ENCODE measurements around the gene LYG1. TPM values are rescaled to one million over a fixed set of nuclear protein-coding genes. Genes with fewer than 3 reads are reported as not detected.
"Not testable (repeated sequence)": the region's sequence is repeated elsewhere in the genome, so short reads cannot be mapped to it uniquely, and the experiment has no call there.

Gene LYG1
- total RNA-seq, 3 donors from 2014 or later = 0.47 to 0.68 (median 0.54) TPM

DNA sequence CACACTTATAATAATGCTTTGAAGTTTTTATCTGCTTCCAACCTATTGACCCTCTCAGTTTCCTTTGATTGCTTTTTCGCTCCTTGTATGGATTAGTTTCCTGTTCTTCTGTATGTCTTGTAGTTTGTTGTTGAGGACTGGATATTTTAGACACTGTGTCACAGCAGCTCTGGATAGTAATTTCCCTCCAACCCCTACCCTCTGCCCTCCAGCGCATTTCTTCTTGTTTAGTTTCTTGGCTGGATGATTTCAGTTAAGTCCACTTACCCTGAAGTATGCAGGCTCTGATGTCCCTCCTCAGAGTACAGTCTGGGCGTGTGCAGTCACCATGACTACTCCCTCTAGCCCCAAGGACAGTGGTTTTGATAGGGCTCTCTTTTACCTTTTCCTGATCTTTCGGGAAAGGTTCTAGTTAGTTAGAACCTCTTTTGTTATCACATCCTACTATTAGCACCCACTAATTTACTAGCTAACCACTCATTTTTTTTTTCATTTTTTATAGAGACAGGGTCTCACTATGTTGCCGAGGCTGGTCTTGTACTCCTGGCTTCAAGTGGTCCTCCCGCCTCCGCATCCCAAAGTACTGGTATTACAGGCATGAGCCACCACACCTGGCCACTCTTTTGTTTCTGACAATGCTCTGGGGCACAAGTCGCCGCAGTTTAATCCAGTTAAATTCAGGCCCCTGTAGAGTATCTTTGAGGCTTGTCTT lies 16.3 kb upstream of the LYG1 start:
- no peak for ATAC-seq
- no peaks in the 10 kb centered on the region for H3K4me1 Mint-ChIP-seq (ENCODE audit: low read depth)
- H3K4me3 Mint-ChIP-seq = no peak overlapping the region
- no peaks in the 10 kb centered on the region for H3K27me3 Mint-ChIP-seq (ENCODE audit: low read depth)
- H3K9me3 Mint-ChIP-seq = peaks cover 6% of the 10 kb centered on the region
- DNase-seq = no peak
- H3K36me3 Mint-ChIP-seq (ENCODE audit: insufficient read depth) = peaks cover 41% of the 10 kb centered on the region

- Mint-ChIP-seq H3K4me1 (ENCODE audit: low read depth) (no peaks in the 10 kb centered on the region), H3K36me3 (ENCODE audit: insufficient read depth) (peaks cover 33% of the 10 kb centered on the region), H3K4me3 (no peak overlapping the region), H3K9me3 (peaks cover 6% of the 10 kb centered on the region), H3K27me3 (ENCODE audit: low read depth) (no peaks in the 10 kb centered on the region)
- ATAC-seq (no peak), DNase-seq (no peak)
Observed at GRCh38 chr2:99299580-99299979, 1.4 kb downstream of the LYG1 start.

- H3K9me3 Mint-ChIP-seq = peaks cover 6% of the 10 kb centered on the region
- no peak for DNase-seq
- no peak for ATAC-seq
- H3K27me3 Mint-ChIP-seq (ENCODE audit: low read depth) = no peaks in the 10 kb centered on the region
- H3K36me3 Mint-ChIP-seq (ENCODE audit: insufficient read depth) = peaks cover 25% of the 10 kb centered on the region
- no peaks in the 10 kb centered on the region for H3K4me1 Mint-ChIP-seq (ENCODE audit: low read depth)
- H3K4me3 Mint-ChIP-seq = no peak overlapping the region
Observed at GRCh38 chr2:99297994-99298393, 3.0 kb downstream of the LYG1 start.

DNA sequence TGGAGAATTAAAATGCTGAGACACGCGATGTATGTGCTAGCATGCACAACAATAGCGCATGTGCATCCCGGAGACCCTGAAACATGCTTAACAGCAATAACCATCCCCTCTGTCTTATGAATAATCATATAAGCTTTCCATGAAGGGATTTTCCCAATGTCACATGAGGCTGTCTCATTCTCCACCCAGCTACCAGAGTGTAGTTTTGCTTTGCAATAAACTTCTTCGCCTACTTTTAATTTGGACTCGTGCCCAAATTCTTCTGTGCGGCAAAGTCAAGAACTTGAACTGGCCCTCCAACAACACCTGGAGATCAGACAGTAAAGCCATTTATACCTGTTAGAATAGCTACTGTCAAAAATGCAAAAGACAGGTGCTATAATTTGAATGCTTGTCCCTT lies 15.5 kb downstream of the LYG1 start:
- Mint-ChIP-seq H3K27me3 (ENCODE audit: low read depth) (no peaks in the 10 kb centered on the region), H3K9me3 (peaks cover under 1% of the 10 kb centered on the region), H3K4me1 (ENCODE audit: low read depth) (no peaks in the 10 kb centered on the region), H3K4me3 (no peak overlapping the region), H3K36me3 (ENCODE audit: insufficient read depth) (peaks cover 14% of the 10 kb centered on the region)
- DNase-seq (no peak), ATAC-seq (no peak)

DNA sequence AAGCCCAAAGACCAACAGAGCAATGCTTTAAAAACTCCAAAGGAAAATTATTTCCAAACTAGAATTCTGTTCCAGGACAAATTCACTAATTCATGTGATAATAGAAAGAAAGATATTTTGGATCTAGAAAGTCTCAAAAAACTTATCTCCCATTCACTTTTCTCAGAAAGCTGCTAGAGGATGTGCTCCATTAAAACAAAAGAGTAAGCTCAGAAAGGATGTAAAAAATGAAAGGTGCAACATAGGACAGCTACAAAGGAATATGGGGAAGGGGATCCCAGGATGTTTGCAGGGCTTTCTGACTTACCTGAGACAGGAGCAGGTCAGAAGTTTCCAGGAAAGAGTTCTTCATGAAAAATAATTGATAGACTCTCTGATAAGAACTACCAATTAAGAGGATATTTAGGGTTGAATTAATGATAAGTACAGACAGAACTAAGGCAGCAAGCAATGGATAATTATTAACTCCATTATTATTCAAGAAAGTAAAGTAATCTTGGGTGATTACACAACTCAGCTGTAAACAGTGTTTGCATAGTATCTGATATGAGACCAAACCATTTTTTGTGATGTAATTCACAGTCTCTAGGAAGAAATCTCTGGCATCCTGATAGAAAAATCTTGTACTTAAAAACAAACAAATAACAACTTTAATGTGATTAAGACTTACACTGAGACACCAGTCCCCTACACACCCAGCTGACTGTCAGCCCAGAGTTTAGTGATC lies 20.9 kb downstream of the LYG1 start:
- ATAC-seq = no peak
- H3K27me3 Mint-ChIP-seq (ENCODE audit: low read depth) = no peaks in the 10 kb centered on the region
- H3K4me3 Mint-ChIP-seq = no peak overlapping the region
- peaks cover 14% of the 10 kb centered on the region for H3K9me3 Mint-ChIP-seq
- no peak for DNase-seq
- peaks cover 29% of the 10 kb centered on the region for H3K36me3 Mint-ChIP-seq (ENCODE audit: insufficient read depth)
- no peaks in the 10 kb centered on the region for H3K4me1 Mint-ChIP-seq (ENCODE audit: low read depth)

- H3K36me3 Mint-ChIP-seq (ENCODE audit: insufficient read depth) = peaks cover 25% of the 10 kb centered on the region
- ATAC-seq (no peak), DNase-seq (no peak)
- H3K27me3 Mint-ChIP-seq (ENCODE audit: low read depth) = no peaks in the 10 kb centered on the region
- H3K4me3 Mint-ChIP-seq = no peak overlapping the region
- H3K4me1 Mint-ChIP-seq (ENCODE audit: low read depth) = no peaks in the 10 kb centered on the region
- peaks cover 14% of the 10 kb centered on the region for H3K9me3 Mint-ChIP-seq
Observed at GRCh38 chr2:99278793-99279291, 22.2 kb downstream of the LYG1 start.

DNA sequence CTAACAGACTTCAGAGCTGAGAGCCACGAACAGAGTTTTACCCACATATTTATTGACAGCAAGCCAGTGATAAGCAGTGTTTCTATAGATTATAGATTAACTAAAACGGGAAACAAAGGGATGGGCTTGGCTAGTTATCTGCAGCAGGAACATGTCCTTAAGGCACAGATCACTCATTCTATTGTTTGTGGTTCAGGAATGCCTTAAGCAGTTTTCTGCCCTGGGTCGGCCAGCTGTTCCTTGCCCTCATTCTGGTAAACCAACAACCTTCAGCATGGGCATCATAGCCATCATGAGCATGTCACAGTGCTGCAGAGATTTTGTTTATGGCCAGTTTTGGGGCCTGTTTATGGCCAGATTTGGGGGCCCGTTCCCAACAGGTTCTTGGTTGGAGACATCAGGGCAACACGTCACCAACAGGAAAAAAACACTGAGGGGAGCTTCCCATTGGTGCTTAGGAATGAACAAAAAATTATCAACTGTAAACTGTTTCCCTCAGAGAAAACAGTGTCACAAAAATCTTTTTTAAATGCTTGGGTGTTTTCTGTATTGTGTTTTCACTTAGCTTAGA lies 22.7 kb downstream of the LYG1 start:
- H3K4me3 Mint-ChIP-seq; H3K27me3 Mint-ChIP-seq (ENCODE audit: low read depth); DNase-seq; ATAC-seq; H3K4me1 Mint-ChIP-seq (ENCODE audit: low read depth): not testable (repeated sequence)
- Mint-ChIP-seq H3K36me3 (ENCODE audit: insufficient read depth) (peaks cover 21% of the 10 kb centered on the region), H3K9me3 (peaks cover 14% of the 10 kb centered on the region)

DNA sequence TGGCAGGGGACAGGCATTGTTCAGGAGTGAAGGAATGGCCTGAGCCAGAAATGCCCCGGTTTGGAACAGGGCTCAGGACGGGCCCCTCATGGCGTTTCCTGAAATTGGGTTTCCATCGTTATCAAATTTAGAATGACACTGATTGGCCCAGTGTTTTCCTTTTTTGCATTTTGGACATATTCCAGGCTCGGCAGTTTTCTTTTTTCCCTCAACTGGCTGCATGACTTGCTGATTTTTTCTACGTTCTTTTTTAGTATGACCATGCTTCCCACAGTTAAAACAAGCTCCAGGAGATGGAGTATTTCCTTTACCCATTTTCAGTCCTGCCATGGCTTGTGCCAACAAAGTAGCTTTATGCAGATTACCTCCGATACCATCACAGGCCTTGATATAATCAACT lies 25.1 kb downstream of the LYG1 start:
- peaks cover 19% of the 10 kb centered on the region for H3K9me3 Mint-ChIP-seq
- H3K27me3 Mint-ChIP-seq (ENCODE audit: low read depth) = no peaks in the 10 kb centered on the region
- no peak overlapping the region for H3K4me3 Mint-ChIP-seq
- no peaks in the 10 kb centered on the region for H3K4me1 Mint-ChIP-seq (ENCODE audit: low read depth)
- DNase-seq = no peak
- H3K36me3 Mint-ChIP-seq (ENCODE audit: insufficient read depth) = peaks cover 17% of the 10 kb centered on the region
- ATAC-seq = no peak

DNA sequence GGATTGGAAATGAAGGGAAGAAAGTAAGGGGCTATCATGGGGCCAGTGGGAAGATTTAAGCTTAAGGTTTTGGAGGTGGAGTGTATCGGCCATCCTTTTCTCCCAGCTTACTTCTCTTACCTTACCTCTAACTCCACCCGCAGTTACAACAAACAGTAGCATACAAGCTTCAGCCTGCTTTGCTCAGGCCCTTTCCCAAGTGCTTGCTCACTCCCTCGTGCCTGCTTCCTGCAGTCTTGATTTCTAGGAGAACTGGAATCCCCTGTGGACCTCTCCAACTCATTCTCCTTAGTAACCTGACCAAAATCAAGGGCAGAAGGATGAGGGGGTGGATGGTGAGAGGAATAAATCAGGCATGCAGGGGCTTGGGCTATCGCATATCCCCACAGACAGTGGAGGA lies 39.8 kb downstream of the LYG1 start:
- Mint-ChIP-seq H3K9me3 (no peaks in the 10 kb centered on the region), H3K4me3 (no peak overlapping the region), H3K27me3 (ENCODE audit: low read depth) (no peaks in the 10 kb centered on the region), H3K4me1 (ENCODE audit: low read depth) (no peaks in the 10 kb centered on the region), H3K36me3 (ENCODE audit: insufficient read depth) (no peaks in the 10 kb centered on the region)
- ATAC-seq (no peak), DNase-seq (no peak)

- Mint-ChIP-seq H3K36me3 (ENCODE audit: insufficient read depth) (no peaks in the 10 kb centered on the region), H3K4me3 (no peak overlapping the region), H3K9me3 (no peaks in the 10 kb centered on the region), H3K27me3 (ENCODE audit: low read depth) (no peaks in the 10 kb centered on the region), H3K4me1 (ENCODE audit: low read depth) (no peaks in the 10 kb centered on the region)
- DNase-seq (no peak), ATAC-seq (no peak)
Observed at GRCh38 chr2:99260184-99260583, 40.8 kb downstream of the LYG1 start.

- ATAC-seq (no peak), DNase-seq (no peak)
- no peaks in the 10 kb centered on the region for H3K9me3 Mint-ChIP-seq
- no peaks in the 10 kb centered on the region for H3K4me1 Mint-ChIP-seq (ENCODE audit: low read depth)
- H3K4me3 Mint-ChIP-seq = no peak overlapping the region
- H3K27me3 Mint-ChIP-seq (ENCODE audit: low read depth) = no peaks in the 10 kb centered on the region
- H3K36me3 Mint-ChIP-seq (ENCODE audit: insufficient read depth) = no peaks in the 10 kb centered on the region
Observed at GRCh38 chr2:99259465-99259864, 41.5 kb downstream of the LYG1 start.

GRCh38 chr2:99256677-99257076 lies 44.3 kb downstream of the LYG1 start:
- no peak for DNase-seq
- no peaks in the 10 kb centered on the region for H3K9me3 Mint-ChIP-seq
- H3K4me3 Mint-ChIP-seq = no peak overlapping the region
- ATAC-seq = no peak
- no peaks in the 10 kb centered on the region for H3K36me3 Mint-ChIP-seq (ENCODE audit: insufficient read depth)
- H3K27me3 Mint-ChIP-seq (ENCODE audit: low read depth) = no peaks in the 10 kb centered on the region
- no peaks in the 10 kb centered on the region for H3K4me1 Mint-ChIP-seq (ENCODE audit: low read depth)

DNA sequence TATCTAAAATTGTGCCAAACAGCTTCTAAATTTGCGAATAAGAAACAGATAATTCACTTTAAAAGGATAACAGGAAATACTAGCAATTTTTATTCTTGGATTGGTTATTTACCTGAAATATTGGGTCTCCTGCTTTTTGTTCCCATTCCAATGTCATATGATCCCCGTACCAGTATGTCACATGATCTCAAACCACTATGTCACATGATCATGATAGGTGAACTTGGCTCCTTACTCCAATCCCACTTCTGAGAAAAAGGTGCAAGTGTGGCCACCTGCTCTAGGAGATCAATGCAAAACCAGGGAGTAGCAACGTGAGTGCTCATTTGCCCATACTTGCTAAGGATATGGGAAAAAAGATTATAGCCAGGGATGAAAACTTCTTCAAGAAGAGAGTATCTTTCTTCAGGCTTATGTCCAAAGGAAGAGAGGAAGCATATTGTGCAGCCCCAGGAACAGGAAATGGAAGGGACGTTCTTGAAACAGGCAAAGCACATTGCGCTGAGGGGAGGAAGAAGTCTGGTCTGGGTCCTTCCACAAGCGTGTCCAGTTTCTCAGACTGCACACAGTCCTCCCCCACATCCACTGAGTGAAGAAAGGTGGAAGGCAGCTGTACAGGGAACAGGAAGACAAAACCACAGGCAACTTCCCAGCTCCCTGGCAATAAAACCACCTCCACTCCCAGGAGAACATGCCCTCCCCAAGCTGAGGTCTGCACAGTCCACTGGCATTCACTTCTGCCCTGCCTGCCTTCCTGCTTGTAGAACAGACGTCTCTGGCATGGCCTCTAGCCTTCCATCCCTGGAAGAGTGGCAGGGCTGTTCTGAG lies 45.3 kb downstream of the LYG1 start, which contains the start of gene LYG2:
LYG2 (minus strand) TSS at position 176 of the 828 bp plus-strand sequence. CDS start 1,406 bp downstream, outside the sequence.
- H3K36me3 Mint-ChIP-seq (ENCODE audit: insufficient read depth) = no peaks in the 10 kb centered on the region
- no peak within 1 kb of the TSS for H3K4me3 Mint-ChIP-seq
- H3K27me3 Mint-ChIP-seq (ENCODE audit: low read depth) = no peaks in the 10 kb centered on the region
- ATAC-seq (no peak), DNase-seq (no peak)
- no peaks in the 10 kb centered on the region for H3K4me1 Mint-ChIP-seq (ENCODE audit: low read depth)
- no peaks in the 10 kb centered on the region for H3K9me3 Mint-ChIP-seq

DNA sequence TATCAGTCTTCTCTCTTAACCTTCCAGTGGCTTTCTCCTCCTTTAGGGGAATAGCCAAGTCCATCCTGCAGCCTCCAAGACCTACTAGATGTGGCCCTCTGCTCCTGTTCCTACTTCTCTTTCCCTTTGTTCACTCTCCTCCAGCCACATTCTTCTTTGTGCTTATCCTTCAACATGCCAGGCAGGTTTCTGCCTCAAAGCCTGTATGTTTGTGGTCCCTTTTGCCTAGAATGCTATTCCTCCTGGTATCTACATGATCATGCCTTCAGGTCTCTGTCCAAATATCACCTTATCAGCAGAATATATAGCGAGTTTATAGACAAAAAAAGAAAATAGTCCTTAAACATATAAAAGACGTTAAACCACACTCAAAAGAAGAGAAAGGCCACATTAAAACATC lies 51.0 kb downstream of the LYG1 start:
- Mint-ChIP-seq H3K9me3 (no peaks in the 10 kb centered on the region), H3K4me3 (no peak overlapping the region), H3K4me1 (ENCODE audit: low read depth) (no peaks in the 10 kb centered on the region), H3K27me3 (ENCODE audit: low read depth) (no peaks in the 10 kb centered on the region), H3K36me3 (ENCODE audit: insufficient read depth) (peaks cover 6% of the 10 kb centered on the region)
- ATAC-seq = no peak
- DNase-seq = no peak
